DMS 273 (cell line): ENCODE measurements around the gene TTC17.
"Not testable (repeated sequence)": the region's sequence is repeated elsewhere in the genome, so short reads cannot be mapped to it uniquely, and the experiment has no call there.

Source experiments
- DNase-seq: peaks from one replicate; lab custom pipeline; 2025; ENCODE audit not compliant: unreplicated experiment; lab: John Stamatoyannopoulos, UW

Gene TTC17

GRCh38 chr11:43384393-43384792 lies 25.7 kb downstream of the TTC17 start:
- DNase-seq: no peak

GRCh38 chr11:43392713-43393112 lies 34.0 kb downstream of the TTC17 start:
- no peak for DNase-seq

GRCh38 chr11:43393765-43394355 lies 35.1 kb downstream of the TTC17 start:
- DNase-seq: no peak

- DNase-seq: no peak
Observed at GRCh38 chr11:43396617-43397016, 37.9 kb downstream of the TTC17 start.

- DNase-seq: no peak
Observed at GRCh38 chr11:43397251-43397650, 38.5 kb downstream of the TTC17 start.

- no peak for DNase-seq
Observed at GRCh38 chr11:43399983-43400630, 41.4 kb downstream of the TTC17 start.

GRCh38 chr11:43401252-43401651 lies 42.5 kb downstream of the TTC17 start:
- DNase-seq: no peak

GRCh38 chr11:43401811-43402210 lies 43.1 kb downstream of the TTC17 start:
- DNase-seq: not testable (repeated sequence)

GRCh38 chr11:43403357-43404231 lies 44.9 kb downstream of the TTC17 start:
- no peak for DNase-seq

- no peak for DNase-seq
Observed at GRCh38 chr11:43404406-43404805, 45.7 kb downstream of the TTC17 start.

GRCh38 chr11:43404836-43405479 lies 46.2 kb downstream of the TTC17 start:
- DNase-seq: no peak

- DNase-seq: no peak
Observed at GRCh38 chr11:43408277-43408676, 49.6 kb downstream of the TTC17 start.

- DNase-seq: no peak
Observed at GRCh38 chr11:43410394-43410793, 51.7 kb downstream of the TTC17 start.

GRCh38 chr11:43418197-43418596 lies 59.5 kb downstream of the TTC17 start:
- no peak for DNase-seq

- peak; percentile 33 for DNase-seq
Observed at GRCh38 chr11:43419460-43419859, 60.7 kb downstream of the TTC17 start.

- DNase-seq: no peak
Observed at GRCh38 chr11:43427971-43428370, 69.3 kb downstream of the TTC17 start.

GRCh38 chr11:43430916-43431315 lies 72.2 kb downstream of the TTC17 start:
- not testable (repeated sequence) for DNase-seq

- DNase-seq: no peak
Observed at GRCh38 chr11:43434893-43435292, 76.2 kb downstream of the TTC17 start.

- DNase-seq: no peak
Observed at GRCh38 chr11:43440486-43440885, 81.8 kb downstream of the TTC17 start.

GRCh38 chr11:43443811-43444210 lies 85.1 kb downstream of the TTC17 start:
- DNase-seq: no peak

GRCh38 chr11:43447151-43447550 lies 88.4 kb downstream of the TTC17 start:
- no peak for DNase-seq

GRCh38 chr11:43458486-43458885 lies 99.8 kb downstream of the TTC17 start:
- DNase-seq: no peak
